Gastrocnemius medialis (tissue), 4 donors: ENCODE data around the gene ZNF865.
A peak's percentile ranks its signal among the peaks of the same experiment; 100 is the strongest.

Experiments used
- POLR2A ChIP-seq, 2 donors: fragments of 450-650 bp; IDR thresholded peaks; one replicate each; pipeline ENCODE4 v1.6.1; 2017; ENCODE audit warnings: antibody characterized with exemption in 2 of 2, mild to moderate bottlenecking in 2 of 2, moderate library complexity in 2 of 2
- TF ChIP-seq, protein P1 (sequence below), 5 experiments: fragments of 450-650 bp in 3 of 5; fragments of 200-600 bp in 2 of 5; sonication (generic) in 2 of 5; IDR thresholded peaks in 4 of 5; conservative IDR thresholded peaks in 1 of 5; 1 replicate in 4 of 5; 2 replicates in 1 of 5; pipeline ENCODE4 v1.5.1; 2016 to 2019; ENCODE audit warnings: antibody characterized with exemption in 5 of 5, mild to moderate bottlenecking in 3 of 5, moderate library complexity in 3 of 5

DNA sequence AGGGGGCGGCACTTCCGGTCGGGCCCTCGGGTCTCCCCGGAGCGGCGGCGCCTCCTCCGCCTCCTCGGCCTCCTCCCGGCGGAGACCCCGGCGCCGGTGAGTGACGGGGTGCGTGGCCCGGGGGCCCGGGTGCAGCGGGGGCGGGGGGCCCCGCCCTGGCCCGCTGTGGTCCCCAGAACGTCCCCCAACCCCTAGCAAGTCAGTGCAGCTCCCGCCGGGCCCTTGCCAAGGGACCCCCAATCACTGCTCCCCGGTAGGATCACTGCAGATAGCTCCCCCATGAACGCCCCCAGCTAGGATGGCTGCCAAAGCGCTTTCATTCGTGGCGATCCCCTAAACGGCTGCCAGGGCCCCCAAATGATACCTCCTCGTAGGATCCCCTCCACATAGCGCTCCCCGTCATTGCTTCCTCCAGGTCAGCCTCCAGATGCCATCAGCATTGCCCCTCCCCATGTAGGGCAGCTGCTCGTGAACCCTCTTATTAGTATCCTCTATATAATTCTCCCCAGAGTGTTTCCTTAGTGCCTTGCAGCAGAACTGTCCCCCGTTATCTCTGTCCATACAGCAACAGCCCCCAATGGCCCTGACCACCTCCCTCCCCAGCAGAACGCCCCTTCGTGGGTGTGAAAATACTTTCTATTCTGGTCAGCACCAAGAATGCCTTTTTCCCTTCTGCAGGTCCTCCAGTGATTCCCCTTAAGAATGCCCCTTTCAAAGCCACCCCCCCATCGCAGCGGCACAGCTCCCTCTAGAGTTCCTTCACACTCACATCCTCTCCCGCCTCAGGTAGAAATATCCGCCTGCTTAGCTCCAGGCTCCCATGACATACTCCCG, at the start of gene ZNF865:
- peak; percentile 45 to 59 for TF ChIP-seq POLR2A (IDR thresholded peaks at IDR 0.05)
- TF ChIP-seq, protein P1, sequence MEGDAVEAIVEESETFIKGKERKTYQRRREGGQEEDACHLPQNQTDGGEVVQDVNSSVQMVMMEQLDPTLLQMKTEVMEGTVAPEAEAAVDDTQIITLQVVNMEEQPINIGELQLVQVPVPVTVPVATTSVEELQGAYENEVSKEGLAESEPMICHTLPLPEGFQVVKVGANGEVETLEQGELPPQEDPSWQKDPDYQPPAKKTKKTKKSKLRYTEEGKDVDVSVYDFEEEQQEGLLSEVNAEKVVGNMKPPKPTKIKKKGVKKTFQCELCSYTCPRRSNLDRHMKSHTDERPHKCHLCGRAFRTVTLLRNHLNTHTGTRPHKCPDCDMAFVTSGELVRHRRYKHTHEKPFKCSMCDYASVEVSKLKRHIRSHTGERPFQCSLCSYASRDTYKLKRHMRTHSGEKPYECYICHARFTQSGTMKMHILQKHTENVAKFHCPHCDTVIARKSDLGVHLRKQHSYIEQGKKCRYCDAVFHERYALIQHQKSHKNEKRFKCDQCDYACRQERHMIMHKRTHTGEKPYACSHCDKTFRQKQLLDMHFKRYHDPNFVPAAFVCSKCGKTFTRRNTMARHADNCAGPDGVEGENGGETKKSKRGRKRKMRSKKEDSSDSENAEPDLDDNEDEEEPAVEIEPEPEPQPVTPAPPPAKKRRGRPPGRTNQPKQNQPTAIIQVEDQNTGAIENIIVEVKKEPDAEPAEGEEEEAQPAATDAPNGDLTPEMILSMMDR (IDR thresholded peaks at IDR 0.05 in 4 of 5, conservative IDR thresholded peaks at IDR 0.05 in 1 of 5), result peak; percentile 43 to 76 (median 61)
